Measurements from ENCODE around the gene IKZF3.
A peak's percentile ranks its signal among the peaks of the same experiment; 100 is the strongest.
"Not testable (repeated sequence)": the region's sequence is repeated elsewhere in the genome, so short reads cannot be mapped to it uniquely, and the experiment has no call there.

IKZF3 gene

DNA sequence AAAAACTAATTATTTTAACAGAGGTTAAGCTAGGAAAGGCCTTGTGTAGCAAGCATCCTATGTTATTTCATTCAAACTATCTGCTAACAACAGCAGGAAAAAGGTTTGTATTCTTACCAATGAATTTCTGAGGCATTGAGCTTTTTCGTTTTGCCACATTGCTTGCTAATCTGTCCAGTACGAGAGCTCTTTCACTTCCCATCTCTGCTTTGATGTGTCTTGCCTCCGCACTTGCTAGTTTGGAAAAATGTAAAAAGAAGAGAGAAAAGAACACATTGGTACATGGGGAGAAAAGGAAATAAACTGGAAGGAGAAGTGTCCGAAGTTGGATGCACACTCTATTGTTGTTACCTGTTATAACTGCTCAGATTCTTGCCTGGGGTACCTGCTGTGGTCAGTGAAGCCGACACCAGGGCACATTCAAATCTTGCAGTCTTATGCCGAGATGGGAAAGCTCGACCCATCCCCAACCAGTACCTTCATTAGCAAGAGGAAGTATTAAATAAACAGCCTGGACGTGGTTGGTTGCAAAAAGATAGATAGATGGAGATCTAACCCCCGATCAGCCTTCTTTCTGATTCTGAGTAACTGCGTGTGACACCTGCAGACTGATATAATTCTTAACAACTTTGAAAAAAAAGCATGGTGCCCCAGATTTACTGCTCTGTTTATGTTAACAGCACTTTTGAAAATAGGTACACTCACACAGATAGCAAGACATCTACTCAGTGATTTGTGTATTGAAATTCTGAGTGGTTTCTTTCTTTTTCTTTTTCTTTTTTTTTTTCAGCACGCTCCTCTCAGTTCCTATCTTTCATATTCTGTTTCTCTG, 86.4 kb downstream of the IKZF3 start:
- DNase-seq, result no peak

- no peak for DNase-seq
Observed at GRCh38 chr17:39776252-39776651, 87.9 kb downstream of the IKZF3 start.

DNA sequence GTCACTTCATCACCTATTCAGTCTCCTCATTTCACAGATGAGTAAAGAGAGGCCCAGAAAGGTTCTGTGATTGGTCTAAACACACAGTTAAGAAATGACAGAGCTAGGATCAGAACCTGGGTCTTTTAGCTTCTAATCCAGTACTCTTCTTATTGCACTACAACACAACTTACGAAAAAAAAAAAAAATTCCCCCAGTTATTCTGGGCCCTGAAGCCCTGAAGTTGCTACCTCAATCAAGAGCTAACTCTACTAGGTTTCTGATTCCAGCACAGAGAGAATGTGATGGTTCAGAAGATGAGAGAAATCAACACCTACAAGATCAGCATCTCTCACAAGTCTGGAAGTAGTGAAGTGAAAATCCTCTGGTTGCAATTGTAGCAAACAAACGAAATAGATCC, 89.1 kb downstream of the IKZF3 start:
- no peak for DNase-seq

- no peak for DNase-seq
Observed at GRCh38 chr17:39774047-39774446, 90.1 kb downstream of the IKZF3 start.

GRCh38 chr17:39772987-39773934, 90.9 kb downstream of the IKZF3 start:
- no peak for DNase-seq

GRCh38 chr17:39772415-39772814, 91.7 kb downstream of the IKZF3 start:
- DNase-seq, result no peak

DNA sequence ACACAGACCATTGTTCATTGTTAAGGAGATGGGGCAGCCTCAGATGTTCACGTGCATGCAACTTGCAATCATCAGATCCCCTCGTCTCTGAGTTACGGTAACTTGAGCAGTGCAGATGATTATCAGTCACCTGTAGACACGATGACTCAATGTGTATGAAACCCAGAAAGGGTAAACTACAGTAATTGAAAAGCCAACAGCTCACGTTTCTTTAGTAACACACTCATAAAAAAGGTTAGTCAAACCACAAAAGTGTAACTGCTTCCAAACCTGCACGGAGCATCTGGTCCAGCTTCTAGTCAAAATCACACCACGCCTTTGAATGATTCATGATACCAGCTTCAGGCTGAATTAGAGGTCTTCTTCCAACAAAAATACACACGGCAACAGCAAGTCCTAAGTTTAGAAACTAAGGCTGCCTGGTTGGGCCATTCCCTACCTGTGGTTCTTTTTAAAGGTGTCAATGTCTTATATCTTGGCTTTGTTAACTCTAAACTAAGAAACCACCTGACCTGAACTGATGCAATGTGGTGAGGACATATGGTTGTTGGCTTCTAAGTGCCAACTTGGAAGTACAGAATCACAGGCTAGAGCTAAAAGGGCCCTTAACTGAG, 94.0 kb downstream of the IKZF3 start:
- peak; percentile 76 for DNase-seq

- no peak for DNase-seq
Observed at GRCh38 chr17:39767147-39767546, 97.0 kb downstream of the IKZF3 start.

- no peak for DNase-seq
Observed at GRCh38 chr17:39765766-39766165, 98.3 kb downstream of the IKZF3 start.

- DNase-seq, result no peak
Observed at GRCh38 chr17:39765175-39765574, 98.9 kb downstream of the IKZF3 start.

DNA sequence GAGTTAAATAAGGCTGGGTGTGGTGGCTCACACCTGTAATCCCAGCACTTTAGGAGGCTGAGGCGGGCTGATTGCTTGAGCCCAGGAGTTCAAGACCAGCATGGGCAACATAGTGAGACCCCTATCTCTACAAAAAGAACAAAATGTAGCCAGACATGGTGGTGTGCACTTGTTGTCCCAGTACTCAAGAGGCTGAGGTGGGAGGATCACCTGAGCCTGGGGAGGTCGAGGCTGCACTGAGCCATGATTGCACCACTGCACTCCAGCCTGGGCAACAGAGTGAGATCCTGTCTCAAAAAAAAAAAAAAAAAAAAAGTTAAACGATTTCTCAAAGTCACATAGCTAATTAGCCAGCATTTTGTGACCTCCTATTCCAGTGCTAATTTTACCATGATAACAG, 99.9 kb downstream of the IKZF3 start:
- DNase-seq, result not testable (repeated sequence)

DNA sequence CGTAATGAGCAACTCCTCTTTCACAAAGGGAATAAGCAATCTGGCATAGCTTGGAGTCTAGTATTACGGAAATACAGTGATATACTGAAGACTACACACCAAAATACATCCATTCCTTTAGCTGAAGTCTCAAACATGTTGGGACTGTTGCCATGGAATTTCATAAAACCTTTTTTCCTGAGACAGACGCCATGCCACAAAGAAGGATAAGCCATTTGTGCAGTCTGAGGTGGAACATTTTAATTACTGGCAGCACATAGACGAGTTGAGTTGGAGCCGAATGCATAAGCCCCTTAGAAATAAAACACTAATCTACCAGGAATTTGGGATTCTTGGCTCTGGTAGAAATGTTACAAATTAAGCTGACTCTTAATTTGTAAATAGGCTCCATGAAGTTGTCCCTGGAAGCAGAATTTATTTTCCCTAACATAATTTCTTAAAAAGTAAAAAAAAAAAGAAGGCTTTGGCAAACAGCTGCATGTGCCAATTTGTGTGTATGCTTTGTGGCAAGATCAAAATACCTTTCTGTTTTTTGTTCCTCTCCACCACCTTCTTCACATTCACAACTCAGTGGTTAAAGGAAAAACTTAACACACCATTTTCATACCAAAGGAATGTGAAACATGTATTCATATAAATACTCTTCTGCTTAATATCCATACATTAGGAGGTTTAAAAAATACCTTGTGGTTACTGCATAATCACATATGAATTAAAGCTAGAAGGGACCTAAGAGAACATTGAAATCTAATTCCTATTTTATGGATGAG, 100.9 kb downstream of the IKZF3 start:
- no peak for DNase-seq

GRCh38 chr17:39761861-39762496, 102.1 kb downstream of the IKZF3 start:
- no peak for DNase-seq

DNA sequence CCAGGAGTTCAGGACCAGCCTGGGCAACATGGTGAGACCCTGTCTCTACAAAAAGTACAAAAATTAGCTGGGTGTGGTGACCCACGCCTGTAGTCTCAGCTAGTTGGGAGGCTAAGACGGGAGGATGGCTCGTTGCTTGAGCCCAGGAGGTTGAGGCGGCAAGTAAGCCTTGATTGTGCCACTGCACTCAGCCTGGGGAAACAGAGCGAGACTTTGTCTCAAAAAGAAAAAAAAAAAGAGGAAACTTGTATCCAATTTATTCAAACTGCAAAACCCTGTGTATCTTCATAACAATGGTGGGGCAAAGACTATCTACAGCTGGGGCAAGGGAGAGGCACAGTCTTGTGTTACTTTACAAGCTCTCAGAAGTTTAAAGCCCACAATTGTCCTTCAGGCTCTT, 104.9 kb downstream of the IKZF3 start:
- DNase-seq, result no peak

DNA sequence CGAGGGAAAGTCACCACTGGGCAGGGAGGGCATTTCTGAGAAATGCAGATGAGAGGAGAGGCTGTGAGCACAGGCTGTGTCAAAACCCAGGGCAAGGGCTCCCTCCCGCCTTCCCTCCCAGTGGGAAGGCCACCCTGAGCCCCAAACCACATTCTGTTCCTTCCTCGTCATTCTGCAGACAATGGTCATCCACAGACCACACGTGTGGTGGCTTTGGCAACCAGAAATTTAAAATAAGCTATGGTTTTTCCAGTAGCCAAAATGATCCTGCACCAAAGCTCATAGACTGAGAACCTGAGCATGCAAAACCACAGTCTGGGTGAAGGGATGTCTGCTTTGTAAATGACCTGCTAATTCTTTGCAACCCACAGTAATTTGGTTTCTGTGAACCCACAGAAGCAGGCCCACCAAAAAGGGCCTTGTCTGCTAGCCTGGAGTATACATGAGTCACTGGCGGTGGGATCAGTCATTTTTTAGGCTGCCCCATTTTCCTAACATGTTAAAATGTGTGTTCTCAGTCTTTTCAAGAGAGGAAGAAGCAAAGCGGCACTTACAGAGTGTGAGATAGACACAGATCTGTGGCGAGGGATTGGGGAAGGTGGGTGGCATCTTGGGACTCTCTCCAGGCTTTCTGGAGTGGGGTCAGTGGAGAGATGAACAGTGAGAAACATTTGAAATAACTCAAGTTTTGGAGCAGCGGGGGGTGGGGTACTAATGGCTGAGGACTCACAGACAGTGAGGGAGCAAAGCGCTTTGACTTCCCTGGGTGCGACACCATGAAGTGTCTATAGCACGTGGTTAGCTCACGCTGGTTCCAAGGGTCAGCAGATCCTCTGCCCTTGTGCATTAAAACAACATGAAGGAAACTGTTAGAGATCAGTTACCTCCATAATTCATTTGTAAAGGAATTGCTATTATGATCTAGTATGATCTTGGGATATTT, 105.9 kb downstream of the IKZF3 start:
- DNase-seq, result peak; percentile 73

- no peak for DNase-seq
Observed at GRCh38 chr17:39757176-39757662, 106.9 kb downstream of the IKZF3 start.

DNA sequence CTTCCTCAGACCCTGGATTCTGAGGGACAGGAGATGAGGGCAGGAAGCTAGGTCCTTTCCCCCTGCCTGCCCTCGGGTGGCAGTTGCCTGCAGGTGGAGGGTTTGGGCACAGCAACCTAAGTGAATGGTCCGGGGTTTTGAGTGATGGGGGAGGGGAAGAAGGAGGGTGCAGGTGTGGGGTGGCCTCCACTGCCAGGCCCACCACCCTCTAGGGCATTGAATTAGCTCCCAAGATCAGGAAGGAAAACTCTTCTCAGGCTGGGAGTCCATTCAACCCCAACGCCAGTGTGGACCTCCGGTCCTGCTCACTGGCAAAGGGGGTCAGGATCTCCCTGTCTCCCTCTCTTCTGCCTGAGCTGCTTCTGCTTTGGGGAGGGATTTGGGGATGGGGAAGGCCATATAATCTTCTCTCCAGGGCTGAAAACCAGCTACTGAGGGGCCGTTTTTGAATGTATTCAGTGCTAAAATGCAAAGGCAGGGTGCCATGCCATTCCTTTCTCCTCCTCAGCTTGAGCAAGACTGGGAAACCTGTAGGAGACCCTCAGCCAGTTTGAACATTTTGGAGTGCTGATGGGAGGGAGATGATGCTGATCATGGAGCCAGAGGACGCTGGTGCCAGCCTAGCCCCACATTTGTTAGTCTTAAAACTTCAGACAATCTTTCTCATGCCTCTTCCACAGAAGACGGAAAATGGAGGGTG, 107.6 kb downstream of the IKZF3 start:
- DNase-seq, result no peak

- DNase-seq, result peak; percentile 67
Observed at GRCh38 chr17:39755554-39756379, 108.3 kb downstream of the IKZF3 start.

DNA sequence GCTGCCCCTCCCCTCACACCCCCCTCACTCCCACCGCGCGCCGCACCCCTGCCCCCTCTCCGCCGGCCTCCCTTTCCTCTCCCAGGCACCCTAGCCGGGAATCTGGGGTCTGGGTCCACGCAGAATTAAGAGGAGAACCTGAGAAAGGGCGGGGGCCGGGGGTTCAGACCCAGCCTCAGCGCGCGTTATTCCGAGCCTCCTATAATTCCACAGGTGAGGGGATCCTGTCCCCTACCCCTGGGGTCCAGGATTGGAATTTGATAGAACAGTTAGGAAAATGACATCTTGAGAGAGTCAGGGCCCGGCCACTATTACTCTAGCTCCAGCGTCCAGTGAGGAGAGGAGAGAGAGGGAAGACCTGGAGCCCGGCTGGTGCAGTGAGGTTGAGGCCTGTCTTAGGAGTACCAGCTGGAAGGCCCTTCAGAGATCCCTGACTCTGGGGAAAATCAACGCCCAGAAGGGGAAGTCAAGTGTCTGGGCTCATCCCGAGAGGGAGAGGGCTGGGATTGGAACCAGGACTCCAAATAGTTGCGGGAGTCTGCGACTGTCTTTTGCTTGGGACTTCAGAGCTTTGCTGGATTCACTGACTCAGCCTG, 109.1 kb downstream of the IKZF3 start:
- DNase-seq, result no peak
